HG03060 (cell line): ENCODE measurements around the gene TBL3.
"Not testable (repeated sequence)": the region's sequence is repeated elsewhere in the genome, so short reads cannot be mapped to it uniquely, and the experiment has no call there.

Experiments used
- ATAC-seq: cut with Tn5 transposase; IDR thresholded peaks from one replicate; pipeline ENCODE4 v1.9.1; 2021; ENCODE audit warnings: low read depth, moderate number of reproducible peaks; ENCODE audit not compliant: unreplicated experiment

The TBL3 gene

DNA sequence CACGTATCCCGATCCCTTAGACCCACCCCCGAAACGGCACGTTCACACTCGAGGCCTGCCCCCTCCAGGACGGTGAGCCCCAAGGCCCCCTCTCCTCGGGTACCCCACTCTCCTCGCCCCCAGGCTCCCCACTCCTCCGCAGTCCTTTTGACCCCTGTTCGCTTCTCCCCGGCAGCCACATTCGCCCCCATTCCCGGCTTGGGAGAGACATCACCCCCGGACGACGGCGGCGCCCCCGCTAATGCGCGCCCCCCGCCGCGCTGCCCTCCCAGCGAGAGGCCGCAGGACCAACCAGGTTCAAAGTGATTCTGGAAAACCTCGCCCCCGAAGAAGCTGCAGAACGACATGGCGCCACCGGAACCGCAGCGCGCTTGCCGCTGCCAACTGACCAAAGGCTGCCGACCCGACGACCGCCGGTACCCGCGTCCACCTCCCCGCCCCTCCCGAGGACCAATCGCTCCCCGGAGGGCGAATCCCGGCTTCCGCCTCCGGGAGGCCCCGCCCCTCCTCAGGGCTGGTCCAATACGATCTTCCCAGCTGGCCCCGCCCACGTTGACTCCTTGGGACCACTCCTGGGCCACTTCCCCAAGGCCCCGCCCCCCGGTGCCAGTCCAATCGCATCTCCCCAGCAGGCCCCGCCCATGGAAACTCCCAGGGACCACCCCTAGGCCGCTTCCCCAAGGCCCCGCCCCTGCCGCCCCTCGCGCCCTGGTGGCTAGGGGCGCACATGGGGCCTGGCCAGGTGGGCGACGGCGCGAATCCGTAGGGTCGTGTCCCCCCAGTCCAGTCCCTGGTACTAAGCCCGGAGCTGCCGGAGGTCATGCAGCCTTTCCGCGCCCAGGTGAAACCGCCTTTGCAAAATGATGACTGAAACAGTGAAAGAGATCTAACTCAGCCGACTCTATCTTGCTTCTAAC lies 28.8 kb upstream of the TBL3 start, which contains the start of gene MSRB1:
Gene MSRB1, minus strand, starts transcription at position 390 of the 917 bp plus-strand sequence. Its CDS starts 43 bp downstream, at position 347.
- ATAC-seq = peak; percentile 82

DNA sequence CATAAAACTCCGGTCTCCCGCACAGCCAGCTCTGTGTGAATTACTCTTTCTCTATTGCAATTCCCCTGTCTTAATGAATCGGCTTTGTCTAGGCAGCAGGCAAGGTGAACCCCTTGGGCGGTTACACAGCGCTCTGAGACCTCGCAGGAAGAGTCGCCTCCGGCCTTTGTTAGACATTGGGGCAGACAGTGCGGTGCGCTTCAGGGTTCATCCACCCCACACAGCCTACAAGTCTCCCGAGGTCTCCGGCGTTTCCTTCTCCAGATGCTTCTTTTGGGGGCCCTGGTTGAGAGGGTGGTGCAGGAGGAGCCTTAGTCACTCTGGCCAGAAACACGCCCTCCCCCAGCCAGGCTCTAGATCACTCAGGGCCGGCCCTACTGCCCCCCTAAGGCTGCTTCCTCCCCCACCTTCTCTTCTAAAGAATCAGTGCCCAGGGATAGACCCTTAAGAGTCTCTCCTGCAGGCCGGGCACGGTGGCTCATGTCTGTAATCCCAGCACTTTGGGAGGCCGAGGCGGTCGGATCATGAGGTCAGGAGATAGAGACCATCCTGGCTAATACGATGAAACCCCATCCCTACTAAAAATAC lies 27.1 kb upstream of the TBL3 start:
- no peak for ATAC-seq

DNA sequence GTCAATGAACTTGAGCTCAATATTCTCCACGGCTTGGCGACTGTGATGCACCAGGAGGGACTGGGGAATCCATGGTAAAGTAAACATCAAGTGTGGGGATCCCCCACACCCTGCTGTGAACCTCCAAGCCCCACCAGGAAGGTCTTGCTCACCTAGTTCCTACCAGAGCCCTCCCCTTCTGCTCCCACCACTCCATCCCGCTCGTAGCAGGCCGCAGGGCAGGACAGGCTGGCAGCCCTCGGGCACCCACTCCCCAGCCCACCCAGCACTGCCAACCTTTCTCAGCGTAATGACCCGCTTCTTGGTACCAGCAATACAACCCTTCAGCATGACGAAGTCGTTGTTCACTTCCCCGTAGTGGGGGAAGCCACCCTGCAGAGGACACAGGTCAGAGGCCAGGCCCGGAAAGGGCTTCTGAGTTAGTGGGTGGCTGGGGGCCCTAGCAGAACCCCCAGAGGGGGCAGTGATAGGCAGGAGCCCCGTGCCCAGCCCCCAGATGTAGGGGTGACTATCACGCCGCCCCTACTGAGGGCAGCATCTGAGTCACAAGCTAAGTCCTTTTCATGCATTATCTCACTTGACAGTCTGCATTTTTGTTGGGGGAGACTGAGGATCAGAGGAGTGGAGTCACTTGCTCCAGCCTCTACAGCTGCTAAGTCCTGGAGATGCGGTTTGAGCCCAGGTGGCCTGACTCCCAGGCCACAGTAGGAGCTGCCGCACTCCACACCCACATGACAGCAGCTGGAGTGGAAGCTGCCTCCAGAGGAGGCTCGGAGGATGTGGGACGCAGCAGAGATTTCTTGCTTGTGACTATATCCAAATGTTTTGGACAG lies 26.1 kb upstream of the TBL3 start:
- ATAC-seq = no peak

DNA sequence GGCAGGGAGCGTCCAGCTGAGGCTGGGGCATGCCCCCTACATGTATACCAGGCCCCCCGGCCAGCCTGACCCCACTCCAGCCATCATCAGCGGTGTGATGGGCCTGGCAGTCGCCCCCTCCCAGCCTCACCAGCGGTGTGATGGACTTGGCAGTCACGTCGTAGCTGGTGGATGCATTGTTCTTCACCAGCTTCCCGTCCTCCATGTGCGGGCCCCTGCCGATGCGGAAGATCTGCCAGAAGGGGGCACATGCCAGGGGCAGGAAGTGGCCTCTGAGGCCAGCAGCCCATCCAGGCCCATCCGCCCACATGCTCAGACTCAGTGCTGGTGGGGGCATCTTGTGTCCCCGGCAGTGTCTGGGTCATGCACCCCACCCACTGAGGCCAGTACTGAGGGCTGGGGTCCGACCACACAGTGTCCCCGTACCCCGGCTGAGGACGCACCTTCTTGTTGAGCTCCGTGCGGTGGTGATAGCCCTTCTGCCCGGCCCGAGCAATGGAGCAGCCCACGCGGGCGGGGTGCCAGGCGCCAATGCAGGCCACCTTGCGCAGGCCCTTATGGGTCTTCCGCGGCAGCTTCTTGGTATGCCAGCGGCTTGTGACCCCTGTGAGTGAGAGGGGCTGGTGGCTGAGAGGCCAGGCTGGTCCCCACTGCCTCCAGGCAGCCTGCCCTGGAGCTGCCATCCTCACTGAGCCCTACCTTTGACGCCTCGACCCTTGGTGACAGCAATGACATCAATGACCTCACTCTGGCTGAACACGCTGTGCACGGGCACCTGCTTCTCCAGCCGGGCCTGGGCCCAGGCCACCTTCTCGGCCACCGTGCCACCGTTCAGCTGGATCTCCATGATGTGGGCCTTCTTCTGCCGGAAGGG lies 25.1 kb upstream of the TBL3 start:
- no peak for ATAC-seq

DNA sequence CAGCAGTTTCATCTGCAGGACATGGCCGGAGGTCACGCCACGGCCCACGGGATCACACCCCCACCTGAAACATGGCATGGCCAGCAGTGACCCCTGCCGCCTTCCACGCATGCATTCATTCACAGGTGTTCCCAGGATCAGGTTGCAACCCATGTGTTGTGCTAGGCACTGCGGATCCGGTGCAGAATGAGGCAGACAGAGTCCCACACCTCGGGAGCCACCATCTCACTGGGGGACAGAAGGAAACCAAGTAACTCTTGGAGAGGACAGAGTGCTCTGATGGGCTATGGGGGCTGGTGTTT lies 24.5 kb upstream of the TBL3 start:
- no peak for ATAC-seq

DNA sequence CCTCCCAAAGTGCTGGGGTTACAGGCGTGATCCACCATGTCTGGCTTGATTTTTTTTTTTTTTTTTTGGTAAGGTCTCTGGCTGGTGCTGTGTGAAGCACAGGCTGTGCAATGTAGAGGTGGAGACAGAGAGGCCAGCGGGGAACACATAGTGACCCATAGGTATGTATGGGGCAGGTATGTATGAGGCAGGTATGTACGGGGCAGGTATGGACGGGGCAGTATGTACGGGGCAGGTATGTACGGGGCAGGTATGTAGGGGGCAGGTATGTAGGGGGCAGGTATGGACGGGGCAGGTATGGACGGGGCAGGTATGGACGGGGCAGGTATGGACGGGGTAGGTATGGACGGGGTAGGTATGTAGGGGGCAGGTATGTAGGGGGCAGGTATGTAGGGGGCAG lies 22.3 kb upstream of the TBL3 start:
- no peak for ATAC-seq

DNA sequence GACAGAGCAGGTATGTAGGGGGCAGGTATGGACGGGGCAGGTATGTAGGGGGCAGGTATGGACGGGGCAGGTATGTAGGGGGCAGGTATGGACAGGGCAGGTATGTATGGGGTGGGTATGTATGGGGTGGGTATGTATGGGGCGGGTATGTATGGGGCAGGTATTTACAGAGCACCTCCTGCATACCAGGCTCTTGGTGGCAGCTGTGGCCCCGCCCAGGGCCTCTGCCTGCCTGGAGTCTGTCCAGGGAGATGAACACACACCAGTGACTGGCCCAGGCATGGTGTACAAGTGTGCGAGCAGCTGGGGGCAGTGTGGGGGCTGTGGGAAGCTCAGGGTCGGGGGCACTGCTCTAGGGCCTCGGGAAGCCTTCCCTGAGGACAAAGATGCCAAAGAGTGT lies 21.8 kb upstream of the TBL3 start:
- ATAC-seq = no peak

DNA sequence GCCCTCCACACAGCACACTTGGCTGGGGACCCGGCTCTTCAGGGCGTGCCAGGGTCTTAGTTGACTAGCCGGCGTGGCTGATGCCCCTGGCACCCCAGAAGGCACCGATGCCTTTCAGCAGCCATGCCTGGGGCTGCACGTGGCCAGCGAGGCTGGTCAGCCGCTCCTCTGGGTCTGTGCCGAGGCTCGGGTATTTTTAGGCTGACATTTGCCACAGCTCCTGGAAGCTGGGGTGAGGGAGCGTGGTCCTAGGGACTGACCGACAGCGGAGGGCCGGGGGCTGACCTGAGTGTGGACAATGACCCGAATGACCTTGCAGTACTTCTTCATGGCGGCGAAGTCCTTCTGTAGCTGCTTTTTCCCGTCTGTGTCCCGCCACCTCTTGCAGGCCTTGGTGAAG lies 21.3 kb upstream of the TBL3 start:
- ATAC-seq = no peak

DNA sequence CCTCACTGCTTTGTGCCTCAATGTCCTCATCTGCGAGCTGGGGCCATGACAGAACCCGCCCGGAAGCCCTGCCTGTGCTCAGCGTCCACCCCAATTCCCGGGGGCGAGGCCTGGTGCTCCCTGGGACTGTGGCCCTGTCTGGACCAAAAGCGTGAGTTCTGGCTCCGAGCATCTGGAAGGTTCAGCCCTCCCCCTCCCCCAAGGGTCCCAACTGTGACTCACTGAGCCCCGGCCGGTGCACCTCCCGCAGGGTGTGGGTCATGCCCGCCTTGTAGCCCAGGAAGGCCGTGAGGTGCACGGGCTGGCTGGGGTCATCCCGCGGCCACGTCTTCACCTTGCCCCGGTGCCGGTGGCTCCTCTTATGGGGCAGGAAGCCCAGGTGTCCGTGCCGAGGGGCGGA lies 18.1 kb upstream of the TBL3 start:
- no peak for ATAC-seq

DNA sequence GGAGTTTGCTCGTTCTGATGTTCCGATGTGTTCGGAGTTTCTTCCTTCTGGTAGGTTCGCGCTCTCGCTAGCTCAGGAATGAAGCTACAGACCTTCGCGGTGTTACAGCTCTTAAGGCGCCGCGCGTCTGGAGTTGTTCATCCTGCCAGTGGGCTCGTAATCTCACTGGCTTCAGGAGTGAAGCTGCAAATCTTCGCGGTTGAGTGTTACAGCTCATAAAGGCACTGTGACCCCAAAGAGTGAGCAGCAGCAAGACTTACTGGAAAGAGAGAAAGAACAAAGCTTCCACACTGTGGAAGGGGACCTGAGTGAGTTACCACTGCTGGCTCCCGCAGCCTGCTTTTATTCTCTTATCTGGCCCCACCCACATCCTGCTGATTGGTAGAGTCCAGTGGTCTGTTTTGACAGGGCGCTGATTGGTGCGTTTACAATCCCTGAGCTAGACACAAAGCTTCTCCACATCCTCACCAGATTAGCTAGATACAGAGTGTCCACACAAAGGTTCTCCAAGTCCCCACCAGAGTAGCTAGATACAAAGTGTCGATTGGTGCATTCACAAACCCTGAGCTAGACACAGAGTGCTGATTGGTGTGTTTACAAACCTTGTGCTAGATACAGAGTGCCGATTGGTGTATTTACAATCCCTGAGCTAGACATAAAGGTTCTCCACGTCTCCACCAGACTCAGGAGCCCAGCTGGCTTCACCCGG lies 14.3 kb upstream of the TBL3 start:
- not testable (repeated sequence) for ATAC-seq

DNA sequence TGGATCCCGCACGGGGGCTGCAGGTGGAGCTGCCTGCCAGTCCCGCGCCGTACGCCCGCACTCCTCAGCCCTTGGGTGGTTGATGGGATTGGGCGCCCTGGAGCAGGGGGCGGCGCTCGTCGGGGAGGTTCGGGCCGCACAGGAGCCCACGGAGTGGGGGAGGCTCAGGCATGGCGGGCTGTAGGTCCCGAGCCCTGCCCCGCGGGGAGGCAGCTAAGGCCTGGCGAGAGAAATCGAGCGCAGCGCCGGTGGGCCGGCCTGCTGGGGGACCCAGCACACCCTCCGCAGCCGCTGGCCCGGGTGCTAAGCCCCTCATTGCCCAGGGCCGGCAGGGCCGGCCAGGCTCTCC lies 13.7 kb upstream of the TBL3 start:
- ATAC-seq = not testable (repeated sequence)

DNA sequence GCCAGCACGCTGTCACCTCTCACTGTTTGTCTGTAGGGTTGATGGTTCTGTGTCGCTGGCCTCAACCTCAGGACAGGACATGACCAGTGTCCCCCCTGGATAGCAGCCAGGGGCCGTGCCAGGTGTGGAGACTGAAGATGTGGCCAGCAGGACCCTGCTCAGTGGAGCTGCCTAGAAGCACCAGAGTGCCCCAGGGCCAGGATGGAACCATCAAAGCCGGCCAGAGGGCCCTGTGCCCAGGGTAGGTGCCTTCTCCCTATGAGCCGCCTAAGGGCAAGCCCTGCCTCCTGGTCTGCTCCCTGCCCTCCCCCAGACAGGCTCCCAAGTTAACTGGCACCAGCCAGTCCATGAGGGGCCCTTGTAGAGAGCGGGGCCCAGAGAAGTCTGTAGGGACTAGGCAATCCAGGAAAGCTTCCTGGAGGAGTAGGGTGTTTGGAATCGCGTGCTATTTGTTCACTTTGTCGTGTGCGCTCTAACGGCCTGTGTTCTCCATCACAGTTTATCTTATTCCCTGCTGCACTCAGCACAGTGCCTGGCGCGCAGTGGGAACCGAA lies 13.1 kb upstream of the TBL3 start:
- no peak for ATAC-seq

DNA sequence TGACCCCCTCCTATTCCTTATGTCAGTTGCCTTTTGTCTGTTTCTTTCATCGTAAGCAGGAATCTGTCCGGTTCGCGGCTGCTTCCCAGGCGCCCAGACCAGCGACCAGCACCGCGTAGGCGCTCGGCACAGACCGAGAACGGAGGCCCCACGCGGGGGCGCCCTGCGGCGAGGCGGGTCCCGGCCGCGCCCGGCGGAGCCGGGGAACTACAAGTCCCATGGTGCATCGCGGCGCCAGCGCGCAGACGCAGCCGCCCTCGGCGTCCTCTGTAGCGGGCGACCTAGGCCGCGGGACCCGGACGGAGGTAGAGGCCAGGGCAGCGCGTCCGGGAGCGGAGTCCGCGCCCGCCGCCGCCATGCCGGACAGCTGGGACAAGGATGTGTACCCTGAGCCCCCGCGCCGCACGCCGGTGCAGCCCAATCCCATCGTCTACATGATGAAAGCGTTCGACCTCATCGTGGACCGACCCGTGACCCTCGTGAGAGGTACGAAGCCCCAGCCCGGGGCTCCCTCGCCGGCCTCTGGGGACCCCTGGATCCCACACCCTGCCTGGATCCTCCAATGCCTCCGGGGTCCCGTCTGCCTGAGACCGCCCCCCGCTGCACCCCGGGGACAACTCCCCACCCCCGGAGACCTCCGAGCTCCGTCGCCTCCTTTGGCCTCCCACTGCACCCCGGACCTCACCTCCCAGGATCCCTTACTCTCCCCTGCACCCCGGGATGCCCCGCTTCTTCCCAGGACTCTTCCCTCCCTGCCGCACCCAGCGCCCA lies 12.4 kb upstream of the TBL3 start, which contains the start of gene NDUFB10:
Gene NDUFB10, plus strand, starts transcription at position 270 of the 771 bp plus-strand sequence. Its CDS starts 87 bp downstream, at position 357.
- ATAC-seq = no peak

DNA sequence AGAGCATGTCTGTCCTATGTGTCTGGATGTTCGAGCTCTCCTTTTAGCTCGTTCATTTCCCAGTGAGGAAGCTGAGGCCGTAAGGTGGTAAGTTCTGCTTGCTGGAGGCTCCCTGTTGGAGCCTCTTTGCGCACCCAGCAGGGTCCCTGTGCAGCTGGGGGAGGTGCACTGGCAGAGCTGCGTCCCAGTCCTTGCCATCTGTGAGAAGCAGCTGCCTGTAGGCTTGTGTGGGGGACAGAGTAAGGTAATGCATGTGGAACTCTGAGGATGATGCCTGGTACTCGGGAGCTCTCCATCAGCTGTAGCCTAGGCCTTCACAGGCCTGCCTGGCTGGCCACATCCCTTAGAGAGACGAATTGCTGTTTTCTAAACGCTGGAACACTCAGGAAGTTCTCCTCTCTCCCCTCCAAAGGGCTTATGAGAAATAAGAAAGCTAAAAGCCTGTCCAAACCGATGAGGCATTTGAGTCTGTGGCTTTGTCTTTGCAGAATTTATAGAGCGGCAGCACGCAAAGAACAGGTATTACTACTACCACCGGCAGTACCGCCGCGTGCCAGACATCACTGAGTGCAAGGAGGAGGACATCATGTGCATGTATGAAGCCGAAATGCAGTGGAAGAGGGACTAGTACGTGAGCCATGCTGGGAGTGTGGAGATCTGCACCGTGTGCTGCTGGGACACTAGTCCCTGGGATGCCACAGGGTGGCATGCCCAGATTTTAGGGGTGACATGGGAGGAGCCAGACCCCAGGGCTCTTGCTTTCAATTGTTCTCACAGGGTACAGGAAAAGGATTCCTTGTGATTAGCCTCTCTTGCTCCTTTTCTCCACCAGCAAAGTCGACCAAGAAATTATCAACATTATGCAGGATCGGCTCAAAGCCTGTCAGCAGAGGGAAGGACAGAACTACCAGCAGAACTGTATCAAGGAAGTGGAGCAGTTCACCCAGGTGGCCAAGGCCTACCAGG lies 10.9 kb upstream of the TBL3 start:
- no peak for ATAC-seq

DNA sequence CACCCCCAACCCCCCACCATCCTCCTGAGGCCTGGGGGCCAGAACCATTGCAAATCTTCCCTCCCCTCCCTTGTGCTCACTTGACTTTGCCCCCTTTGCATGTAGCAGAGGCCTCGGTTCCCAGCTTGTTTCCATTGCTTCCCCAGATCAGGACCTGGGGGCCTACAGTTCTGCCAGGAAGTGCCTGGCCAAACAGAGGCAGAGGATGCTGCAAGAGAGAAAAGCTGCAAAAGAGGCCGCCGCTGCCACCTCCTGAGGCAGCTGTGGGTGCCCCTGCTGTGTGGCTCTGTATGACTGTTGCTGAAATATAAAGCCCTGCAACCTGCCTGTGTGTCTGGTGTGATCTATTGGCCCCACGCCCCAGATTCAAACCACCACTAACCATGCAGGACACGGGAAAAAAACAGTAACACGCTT lies 10.2 kb upstream of the TBL3 start:
- no peak for ATAC-seq

DNA sequence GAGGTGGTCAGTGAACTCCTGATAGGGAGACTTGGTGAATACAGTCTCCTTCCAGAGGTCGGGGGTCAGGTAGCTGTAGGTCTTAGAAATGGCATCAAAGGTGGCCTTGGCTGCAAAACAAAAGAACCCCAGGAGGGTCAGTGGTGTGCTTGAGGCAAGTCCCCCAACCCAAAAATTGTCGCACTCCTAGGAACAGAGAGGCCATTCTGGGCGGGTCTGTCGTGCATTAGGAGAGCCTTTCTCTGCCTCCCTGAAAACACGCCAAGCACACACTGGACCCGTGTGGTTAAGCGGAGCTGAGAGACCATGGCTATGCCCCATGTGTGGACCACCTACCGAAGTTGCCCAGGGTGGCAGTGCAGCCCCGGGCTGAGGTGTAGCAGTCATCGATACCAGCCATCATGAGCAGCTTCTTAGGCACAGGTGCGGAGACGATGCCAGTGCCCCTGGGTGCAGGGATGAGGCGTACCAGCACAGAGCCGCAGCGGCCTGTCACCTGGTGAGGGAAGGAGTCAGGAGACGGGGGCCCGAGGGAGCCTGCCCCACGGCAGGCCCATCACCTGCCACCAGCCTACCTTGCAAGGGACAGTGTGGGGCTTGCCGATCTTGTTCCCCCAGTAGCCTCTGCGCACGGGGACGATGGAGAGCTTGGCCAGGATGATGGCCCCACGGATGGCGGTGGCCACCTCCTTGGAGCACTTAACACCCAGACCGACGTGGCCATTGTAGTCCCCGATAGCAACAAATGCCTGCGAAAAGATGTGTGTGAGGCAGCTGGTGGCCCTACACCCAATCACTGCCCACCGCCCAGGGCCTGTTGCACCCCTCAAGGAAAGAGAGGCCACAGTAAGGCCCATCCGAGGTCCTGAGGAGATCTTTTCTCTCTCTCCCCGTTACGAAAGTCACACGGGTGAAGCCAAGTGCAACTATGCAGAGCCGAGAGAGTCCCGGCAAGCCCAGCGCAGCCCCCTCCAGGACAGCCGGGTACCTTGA lies 9.4 kb upstream of the TBL3 start:
- ATAC-seq = not testable (repeated sequence)
